ENCODE measurements around the gene PCDHB5.
"Not testable (repeated sequence)": the region's sequence is repeated elsewhere in the genome, so short reads cannot be mapped to it uniquely, and the experiment has no call there.

PCDHB5 gene

GRCh38 chr5:141180313-141180712 lies 45.3 kb downstream of the PCDHB5 start:
- H3K27me3 ChIP-seq = peaks cover 0 to 7% of the 10 kb centered on the region in 2 donors
- TF ChIP-seq, protein P1, sequence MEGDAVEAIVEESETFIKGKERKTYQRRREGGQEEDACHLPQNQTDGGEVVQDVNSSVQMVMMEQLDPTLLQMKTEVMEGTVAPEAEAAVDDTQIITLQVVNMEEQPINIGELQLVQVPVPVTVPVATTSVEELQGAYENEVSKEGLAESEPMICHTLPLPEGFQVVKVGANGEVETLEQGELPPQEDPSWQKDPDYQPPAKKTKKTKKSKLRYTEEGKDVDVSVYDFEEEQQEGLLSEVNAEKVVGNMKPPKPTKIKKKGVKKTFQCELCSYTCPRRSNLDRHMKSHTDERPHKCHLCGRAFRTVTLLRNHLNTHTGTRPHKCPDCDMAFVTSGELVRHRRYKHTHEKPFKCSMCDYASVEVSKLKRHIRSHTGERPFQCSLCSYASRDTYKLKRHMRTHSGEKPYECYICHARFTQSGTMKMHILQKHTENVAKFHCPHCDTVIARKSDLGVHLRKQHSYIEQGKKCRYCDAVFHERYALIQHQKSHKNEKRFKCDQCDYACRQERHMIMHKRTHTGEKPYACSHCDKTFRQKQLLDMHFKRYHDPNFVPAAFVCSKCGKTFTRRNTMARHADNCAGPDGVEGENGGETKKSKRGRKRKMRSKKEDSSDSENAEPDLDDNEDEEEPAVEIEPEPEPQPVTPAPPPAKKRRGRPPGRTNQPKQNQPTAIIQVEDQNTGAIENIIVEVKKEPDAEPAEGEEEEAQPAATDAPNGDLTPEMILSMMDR (IDR thresholded peaks at IDR 0.05) = no peak
- DNase-seq = no peak
- no peaks in the 10 kb centered on the region for H3K4me1 ChIP-seq
- no peak overlapping the region for H3K4me3 ChIP-seq
- no peak overlapping the region for H3K27ac ChIP-seq
- intact Hi-C loops (cut with DNase I; ENCODE audit: low total_unique reads) = no loop called here
- peaks cover 4 to 75% (median 68%) of the 10 kb centered on the region in 3 donors for H3K9me3 ChIP-seq
- H3K36me3 ChIP-seq = peaks cover 0 to 18% (median 13%) of the 10 kb centered on the region in 3 donors

GRCh38 chr5:141182248-141182647 lies 47.2 kb downstream of the PCDHB5 start, which contains the start of gene PCDHB16:
Gene PCDHB16, plus strand, starts transcription at chr5:141182387. Its CDS starts 173 bp downstream, at chr5:141182560.
- Histone ChIP-seq H3K9me3 (peaks cover 12 to 73% (median 54%) of the 10 kb centered on the region in 3 donors), H3K4me1 (no peaks in the 10 kb centered on the region), H3K4me3 (peak within 1 kb of the TSS; percentile 45), H3K36me3 (peaks cover 0 to 15% (median 14%) of the 10 kb centered on the region in 3 donors), H3K27me3 (peaks cover 0 to 7% of the 10 kb centered on the region in 2 donors), H3K27ac (peak within 1 kb of the TSS; percentile 16 to 48)
- DNase-seq = no peak
- intact Hi-C loops (cut with DNase I; ENCODE audit: low total_unique reads) = no loop called here
- TF ChIP-seq, protein P1 (IDR thresholded peaks at IDR 0.05) = peak; percentile 27 to 29

- DNase-seq; H3K4me1 ChIP-seq; H3K27ac ChIP-seq; H3K27me3 ChIP-seq; H3K4me3 ChIP-seq; intact Hi-C loops (cut with DNase I; ENCODE audit: low total_unique reads): not testable (repeated sequence)
- H3K9me3 ChIP-seq = peaks cover 9 to 74% (median 48%) of the 10 kb centered on the region in 3 donors
- peaks cover 0 to 19% (median 14%) of the 10 kb centered on the region in 3 donors for H3K36me3 ChIP-seq
Observed at GRCh38 chr5:141184117-141184855, 49.3 kb downstream of the PCDHB5 start.

DNA sequence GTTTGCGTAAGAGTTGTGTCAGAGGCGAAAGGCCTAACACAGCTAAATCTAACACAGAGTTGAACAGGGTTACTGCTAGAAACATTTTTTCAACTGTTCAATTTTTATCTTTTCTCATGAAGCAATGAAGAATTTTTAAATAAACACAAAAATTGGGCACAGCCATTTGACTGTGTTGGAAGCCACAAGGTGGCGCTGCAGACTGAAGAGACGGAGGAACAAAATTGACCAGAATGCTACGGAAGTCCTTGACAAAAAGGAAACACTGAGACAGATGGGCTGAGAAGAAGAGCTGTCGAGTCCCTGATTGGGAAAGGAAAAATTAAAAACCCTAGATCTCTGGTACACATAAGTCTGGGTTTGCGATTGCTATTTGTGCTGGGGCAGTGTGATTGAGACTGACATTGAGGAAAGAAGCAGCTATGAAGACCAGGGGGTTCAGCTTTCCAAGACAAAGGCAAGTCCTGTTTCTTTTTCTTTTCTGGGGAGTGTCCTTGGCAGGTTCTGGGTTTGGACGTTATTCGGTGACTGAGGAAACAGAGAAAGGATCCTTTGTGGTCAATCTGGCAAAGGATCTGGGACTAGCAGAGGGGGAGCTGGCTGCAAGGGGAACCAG lies 52.0 kb downstream of the PCDHB5 start, which contains the start of gene PCDHB9:
Gene PCDHB9 (plus strand): TSS at position 265 of the 616 bp plus-strand sequence. CDS start 158 bp downstream, at position 423.
- intact Hi-C loops (cut with DNase I; ENCODE audit: low total_unique reads) = no loop called here
- Histone ChIP-seq H3K9me3 (peaks cover 7 to 92% (median 66%) of the 10 kb centered on the region in 3 donors), H3K4me3 (no peak within 1 kb of the TSS), H3K36me3 (peaks cover 0 to 22% (median 14%) of the 10 kb centered on the region in 3 donors), H3K27me3 (no peaks in the 10 kb centered on the region), H3K27ac (no peak within 1 kb of the TSS), H3K4me1 (no peaks in the 10 kb centered on the region)
- TF ChIP-seq, protein P1 (IDR thresholded peaks at IDR 0.05) = no peak
- no peak for DNase-seq
